ENCODE data around the gene APBA2. TPM values are rescaled to one million over a fixed set of nuclear protein-coding genes. Genes with fewer than 3 reads are reported as not detected.
"Not testable (repeated sequence)": the region's sequence is repeated elsewhere in the genome, so short reads cannot be mapped to it uniquely, and the experiment has no call there.

APBA2 gene
- polyA plus RNA-seq, 2 of the 4 experiments (the other 2 are of a cell fraction), result 11.4 to 12.6 TPM

GRCh38 chr15:29043736-29044502 is 158.1 kb downstream of the APBA2 start (continued):
- no peak for TF ChIP-seq HMGXB4 (CRISPR knock-in tag; IDR thresholded peaks at IDR 0.05; ENCODE audit: borderline replicate concordance)
- no peak for TF ChIP-seq HDAC2 (IDR thresholded peaks at IDR 0.05)
- TF ChIP-seq NFE2L2 (conservative IDR thresholded peaks at IDR 0.05; ENCODE audit: low read length), result no peak
- TF ChIP-seq TFCP2L1 (CRISPR knock-in tag; IDR thresholded peaks at IDR 0.05), result no peak
- TF ChIP-seq CHD4 (IDR thresholded peaks at IDR 0.05; ENCODE audit: borderline replicate concordance), result no peak
- no peak for TF ChIP-seq MAZ (IDR thresholded peaks at IDR 0.05; ENCODE audit: borderline replicate concordance, low read depth, low read length)
- TF ChIP-seq CTCF (IDR thresholded peaks at IDR 0.05), result no peak

GRCh38 chr15:29044503-29044901 is 158.7 kb downstream of the APBA2 start:
- TF ChIP-seq EHF (CRISPR knock-in tag; IDR thresholded peaks at IDR 0.05), result no peak
- no peak for TF ChIP-seq RAD21 (conservative IDR thresholded peaks at IDR 0.05 in 1 of 2, IDR thresholded peaks at IDR 0.05 in 1 of 2)
- no peak for TF ChIP-seq BHLHE40 (IDR thresholded peaks at IDR 0.05; ENCODE audit: low read depth, low read length)
- TF ChIP-seq JUNB (IDR thresholded peaks at IDR 0.05), result no peak
- TF ChIP-seq ZFP36 (IDR thresholded peaks at IDR 0.05; ENCODE audit: borderline replicate concordance, partially characterized antibody), result no peak
- no peak for TF ChIP-seq MAZ (IDR thresholded peaks at IDR 0.05; ENCODE audit: borderline replicate concordance, low read depth, low read length)
- TF ChIP-seq ZSCAN20 (CRISPR knock-in tag; IDR thresholded peaks at IDR 0.05), result no peak
- TF ChIP-seq E2F6 (IDR thresholded peaks at IDR 0.05; ENCODE audit: borderline replicate concordance, low read depth), result no peak
- no peak for TF ChIP-seq FOSB (CRISPR knock-in tag; IDR thresholded peaks at IDR 0.05)
- no peak for TF ChIP-seq RARB (CRISPR knock-in tag; IDR thresholded peaks at IDR 0.05)
- TF ChIP-seq GATA3 (IDR thresholded peaks at IDR 0.05; ENCODE audit: borderline replicate concordance), result no peak
- TF ChIP-seq TP53 (CRISPR knock-in tag; IDR thresholded peaks at IDR 0.05), result no peak
- no peak for ATAC-seq
- WGBS (ENCODE audit: missing lambda C conversion rate), result 87% methylated on average over 1 of the region's 1 CpG
- ChIA-PET CTCF (interaction anchor here (0.7 to 0.8 kb wide), 2 partner anchors 15 to 45 kb away, joined by 3 to 5 read pairs; no protein-coding TSS in a partner anchor), POLR2A (no interaction called here)
- Histone ChIP-seq H3K4me3 (no peak overlapping the region), H3K4me2 (no peak overlapping the region), H3K4me1 (no peaks in the 10 kb centered on the region), H3K27ac (no peak overlapping the region), H3K9me3 (no peaks in the 10 kb centered on the region)
- no peak for DNase-seq (ENCODE audit: low read depth in 1 of 2, low spot score in 1 of 2)
- FAIRE-seq, result no peak

GRCh38 chr15:29045161-29045560 is 159.4 kb downstream of the APBA2 start:
- CTCF ChIA-PET, result interaction anchor here (0.7 to 0.8 kb wide), 2 partner anchors 15 to 45 kb away, joined by 3 to 5 read pairs; no protein-coding TSS in a partner anchor
- WGBS (ENCODE audit: missing lambda C conversion rate), result 82% methylated on average over 7 of the region's 7 CpGs
- H3K4me2 ChIP-seq; H3K4me1 ChIP-seq; ATAC-seq; DNase-seq (ENCODE audit: low read depth in 1 of 2, low spot score in 1 of 2); POLR2A ChIA-PET; H3K4me3 ChIP-seq; FAIRE-seq; H3K9me3 ChIP-seq; H3K27ac ChIP-seq: not testable (repeated sequence)
